OCI-LY1 (cell line): ENCODE measurements around the gene GSX2.

Source experiments
- CTCF ChIP-seq: fragments of 200-600 bp; sonication (generic), shearing (Covaris generic); IDR thresholded peaks from 2 replicates; pipeline ENCODE4 v1.5.1; 2017; ENCODE audit warnings: mild to moderate bottlenecking, antibody characterized with exemption, low read length, moderate library complexity, mixed read lengths
- EZH2 ChIP-seq: fragments of 200-600 bp; sonication (generic), shearing (Covaris generic); IDR thresholded peaks from 2 replicates; pipeline ENCODE4 v1.8.0; 2017; ENCODE audit warnings: borderline replicate concordance, mixed run types, mild to moderate bottlenecking, antibody characterized with exemption, low read length, moderate library complexity, mixed read lengths

GRCh38 chr4:54061067-54061466 lies 38.9 kb upstream of the GSX2 start:
- TF ChIP-seq CTCF = no peak
- no peak for TF ChIP-seq EZH2
